GM12801 (cell line): ENCODE measurements around the gene DNM3.

ENCODE experiments used
- TF ChIP-seq, protein P1 (sequence below): IDR thresholded peaks from one replicate; pipeline ENCODE4 v1.5.1; 2011; ENCODE audit warnings: control low read depth; ENCODE audit not compliant: insufficient read length; ENCODE audit errors: extremely low read depth

DNM3 gene

DNA sequence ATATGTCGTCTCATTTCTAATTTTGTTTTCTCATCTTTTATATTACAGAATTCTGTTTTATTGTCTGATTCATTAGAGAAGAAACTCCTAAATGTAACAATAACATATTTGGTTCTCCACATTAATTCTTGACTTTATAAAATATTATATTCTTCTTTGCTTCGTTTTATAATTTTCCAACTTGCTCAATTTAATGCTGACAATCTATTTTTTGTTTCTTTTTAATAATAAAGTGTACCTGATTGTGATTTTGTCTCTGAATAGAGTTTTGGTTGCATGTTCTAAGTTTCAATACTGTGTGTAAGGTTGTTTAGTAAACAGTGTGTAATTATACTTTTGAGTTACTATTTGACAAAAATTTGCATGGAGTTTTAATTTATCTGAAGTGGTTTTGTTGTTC, 448.1 kb downstream of the DNM3 start:
- TF ChIP-seq, protein P1, sequence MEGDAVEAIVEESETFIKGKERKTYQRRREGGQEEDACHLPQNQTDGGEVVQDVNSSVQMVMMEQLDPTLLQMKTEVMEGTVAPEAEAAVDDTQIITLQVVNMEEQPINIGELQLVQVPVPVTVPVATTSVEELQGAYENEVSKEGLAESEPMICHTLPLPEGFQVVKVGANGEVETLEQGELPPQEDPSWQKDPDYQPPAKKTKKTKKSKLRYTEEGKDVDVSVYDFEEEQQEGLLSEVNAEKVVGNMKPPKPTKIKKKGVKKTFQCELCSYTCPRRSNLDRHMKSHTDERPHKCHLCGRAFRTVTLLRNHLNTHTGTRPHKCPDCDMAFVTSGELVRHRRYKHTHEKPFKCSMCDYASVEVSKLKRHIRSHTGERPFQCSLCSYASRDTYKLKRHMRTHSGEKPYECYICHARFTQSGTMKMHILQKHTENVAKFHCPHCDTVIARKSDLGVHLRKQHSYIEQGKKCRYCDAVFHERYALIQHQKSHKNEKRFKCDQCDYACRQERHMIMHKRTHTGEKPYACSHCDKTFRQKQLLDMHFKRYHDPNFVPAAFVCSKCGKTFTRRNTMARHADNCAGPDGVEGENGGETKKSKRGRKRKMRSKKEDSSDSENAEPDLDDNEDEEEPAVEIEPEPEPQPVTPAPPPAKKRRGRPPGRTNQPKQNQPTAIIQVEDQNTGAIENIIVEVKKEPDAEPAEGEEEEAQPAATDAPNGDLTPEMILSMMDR: no peak

DNA sequence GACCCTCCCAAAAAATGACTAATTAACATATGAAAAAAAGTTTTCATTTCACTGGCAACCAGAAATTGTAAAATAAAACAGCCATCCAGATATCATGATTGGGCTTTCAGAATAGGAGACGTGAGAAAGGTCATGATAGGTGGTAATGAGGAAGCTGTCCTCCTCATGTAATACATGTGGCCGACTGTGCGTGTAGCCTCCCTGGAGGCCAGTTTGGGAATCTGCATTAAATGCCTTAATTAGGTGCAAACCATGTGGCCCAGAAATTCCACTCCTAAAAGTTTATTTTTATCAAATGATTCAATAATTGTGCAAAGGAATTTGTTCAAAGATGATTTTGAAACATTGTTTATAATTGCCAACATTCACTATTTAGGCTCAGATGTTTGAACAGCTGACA, 451.5 kb downstream of the DNM3 start:
- TF ChIP-seq, protein P1: no peak

DNA sequence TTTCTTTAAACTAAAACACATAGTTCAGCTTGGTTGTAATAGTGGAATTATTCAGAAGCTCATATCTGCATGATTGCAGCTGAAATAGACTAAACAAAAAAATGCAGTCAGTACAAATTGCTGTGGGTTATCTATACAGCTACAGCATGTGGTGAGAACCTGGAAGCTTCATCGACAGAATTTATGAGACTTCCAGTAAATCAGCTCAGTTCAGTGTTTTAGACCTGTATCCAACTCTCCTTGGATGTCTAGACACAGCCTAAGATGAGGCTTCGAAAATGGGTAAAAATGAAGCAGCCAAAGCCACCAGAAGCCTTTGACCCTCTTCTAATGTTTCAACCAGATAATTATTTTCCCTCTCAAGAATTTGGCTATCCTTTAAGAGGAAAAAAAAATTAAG, 452.1 kb downstream of the DNM3 start:
- TF ChIP-seq, protein P1: no peak

DNA sequence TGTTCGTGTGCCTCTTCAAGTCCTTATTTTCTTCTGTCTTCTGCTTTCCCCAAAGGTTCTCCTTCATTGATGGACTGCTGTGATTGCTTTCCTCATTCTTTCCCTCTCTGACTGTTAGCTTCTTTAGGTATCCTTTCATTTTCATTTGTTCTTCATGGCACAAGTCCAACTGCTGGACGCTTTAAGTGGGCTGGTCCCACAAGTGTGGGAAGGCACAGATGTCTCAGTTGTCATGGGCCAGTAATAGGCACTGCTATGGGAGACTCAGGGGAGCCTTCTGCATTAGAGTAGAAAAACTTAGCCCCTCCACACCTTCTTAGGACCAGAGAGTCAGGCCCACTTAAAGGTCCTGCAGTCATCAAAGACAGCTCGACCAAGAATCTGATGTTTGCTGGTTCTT, 456.8 kb downstream of the DNM3 start:
- TF ChIP-seq, protein P1: no peak

DNA sequence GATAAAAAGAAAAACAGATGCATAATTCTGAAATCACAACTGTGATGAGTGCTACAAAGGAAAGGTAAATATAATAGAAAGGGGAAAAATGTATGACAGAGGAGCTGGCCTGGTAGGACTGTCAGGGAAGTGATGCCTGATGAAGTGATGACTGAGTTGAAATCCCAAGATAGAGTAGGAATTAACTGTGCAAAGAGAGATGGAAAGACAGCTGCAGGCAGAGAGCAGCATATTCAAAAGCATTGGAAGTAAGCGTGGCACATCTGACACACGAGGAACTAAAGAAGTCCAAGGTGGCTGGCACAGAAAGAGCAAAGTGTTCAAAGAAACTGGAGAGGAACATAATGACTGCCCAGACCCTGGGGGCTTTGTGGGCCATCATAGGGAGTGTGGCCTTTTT, 457.6 kb downstream of the DNM3 start:
- TF ChIP-seq, protein P1: no peak

DNA sequence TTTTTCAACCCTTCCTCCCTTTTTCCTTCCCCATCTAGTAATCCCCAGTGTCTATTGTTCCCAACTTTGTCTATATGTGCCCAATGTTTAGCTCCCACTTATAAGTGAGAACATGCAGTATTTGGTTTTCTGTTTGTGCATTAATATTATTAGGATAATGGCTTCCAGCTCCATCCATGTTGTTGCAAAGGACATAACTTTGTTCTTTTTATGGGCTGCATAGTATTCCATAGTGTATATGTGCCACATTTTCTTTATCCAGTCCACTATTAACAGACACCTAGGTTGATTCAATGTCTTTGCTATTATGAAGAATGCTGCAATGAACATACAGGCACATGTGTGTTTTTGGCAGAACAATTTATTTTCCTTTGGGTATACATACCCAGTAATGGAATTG, 458.2 kb downstream of the DNM3 start:
- TF ChIP-seq, protein P1: no peak

DNA sequence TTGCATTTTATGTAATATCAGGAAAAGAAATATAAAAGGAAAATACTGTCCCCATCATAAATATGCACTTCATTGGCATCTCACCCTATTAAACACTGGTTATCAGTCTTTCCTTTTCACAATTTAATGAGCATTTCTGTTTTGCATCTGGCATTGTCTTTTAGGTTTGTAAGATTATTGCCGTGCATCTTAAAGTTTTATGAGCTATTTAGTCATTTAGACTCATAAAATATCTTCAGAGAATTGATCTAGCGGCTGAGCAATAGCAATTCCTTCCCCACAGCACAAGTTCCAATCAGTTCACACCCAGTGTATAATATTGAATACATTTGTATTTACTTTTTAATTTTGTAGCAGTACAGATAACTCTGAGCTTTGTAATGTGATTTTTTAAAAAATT, 466.8 kb downstream of the DNM3 start:
- TF ChIP-seq, protein P1: no peak

DNA sequence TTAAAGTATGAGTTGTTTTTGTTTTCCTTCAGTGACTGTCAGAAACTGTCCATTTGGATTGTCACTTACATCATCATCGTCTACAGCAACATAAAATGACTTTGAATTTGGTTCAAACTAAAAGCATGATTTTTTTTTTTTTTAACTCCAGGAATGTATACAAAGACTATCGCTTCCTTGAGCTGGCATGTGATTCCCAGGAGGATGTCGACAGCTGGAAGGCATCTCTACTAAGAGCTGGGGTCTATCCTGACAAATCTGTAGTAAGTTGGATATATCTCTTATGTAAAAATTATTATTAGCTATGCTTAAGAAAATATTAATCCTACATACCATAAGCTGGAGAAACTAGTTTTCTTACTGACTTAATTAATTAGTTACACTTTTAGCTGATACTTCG, 467.3 kb downstream of the DNM3 start:
- TF ChIP-seq, protein P1: no peak
